Measurements from ENCODE around the gene PDE4D. TPM values are rescaled to one million over a fixed set of nuclear protein-coding genes. Genes with fewer than 3 reads are reported as not detected.
"Not testable (repeated sequence)": the region's sequence is repeated elsewhere in the genome, so short reads cannot be mapped to it uniquely, and the experiment has no call there.

Gene PDE4D
- polyA plus RNA-seq, 3 donors: 20.8 to 22.7 (median 21.8) TPM

GRCh38 chr5:59317023-59317773, 576.3 kb downstream of the PDE4D start:
- DNase-seq (ENCODE audit: low read depth in 3 of 3, low spot score in 2 of 3): no peak

GRCh38 chr5:59312223-59312622, 581.3 kb downstream of the PDE4D start:
- no peak for DNase-seq (ENCODE audit: low read depth in 3 of 3, low spot score in 2 of 3)

- not testable (repeated sequence) for DNase-seq (ENCODE audit: low read depth in 3 of 3, low spot score in 2 of 3)
These were observed 584.8 kb downstream of the PDE4D start for GRCh38 chr5:59308685-59309084.

GRCh38 chr5:59303289-59303716, 590.2 kb downstream of the PDE4D start:
- not testable (repeated sequence) for DNase-seq (ENCODE audit: low read depth in 3 of 3, low spot score in 2 of 3)

DNA sequence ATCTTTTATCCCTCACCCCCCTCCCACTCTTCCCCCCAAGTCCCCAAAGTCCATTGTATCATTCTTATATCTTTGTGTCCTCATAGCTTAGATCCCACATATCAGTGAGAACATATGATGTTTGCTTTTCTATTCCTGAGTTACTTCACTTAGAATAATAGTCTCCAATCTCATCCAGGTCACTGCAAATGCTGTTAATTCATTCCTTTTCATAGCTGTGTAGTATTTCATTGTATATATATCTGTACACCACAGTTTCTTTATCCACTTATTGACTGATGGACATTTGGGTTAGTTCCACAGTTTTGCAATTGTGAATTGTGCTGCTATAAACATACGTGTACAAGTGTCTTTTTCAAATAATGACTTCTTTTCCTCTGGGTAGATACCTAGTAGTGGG, 591.0 kb downstream of the PDE4D start:
- not testable (repeated sequence) for DNase-seq (ENCODE audit: low read depth in 3 of 3, low spot score in 2 of 3)

- no peak for DNase-seq (ENCODE audit: low read depth in 3 of 3, low spot score in 2 of 3)
These were observed 591.8 kb downstream of the PDE4D start for GRCh38 chr5:59301727-59302126.

GRCh38 chr5:59300930-59301329, 592.6 kb downstream of the PDE4D start:
- no peak for DNase-seq (ENCODE audit: low read depth in 3 of 3, low spot score in 2 of 3)

DNA sequence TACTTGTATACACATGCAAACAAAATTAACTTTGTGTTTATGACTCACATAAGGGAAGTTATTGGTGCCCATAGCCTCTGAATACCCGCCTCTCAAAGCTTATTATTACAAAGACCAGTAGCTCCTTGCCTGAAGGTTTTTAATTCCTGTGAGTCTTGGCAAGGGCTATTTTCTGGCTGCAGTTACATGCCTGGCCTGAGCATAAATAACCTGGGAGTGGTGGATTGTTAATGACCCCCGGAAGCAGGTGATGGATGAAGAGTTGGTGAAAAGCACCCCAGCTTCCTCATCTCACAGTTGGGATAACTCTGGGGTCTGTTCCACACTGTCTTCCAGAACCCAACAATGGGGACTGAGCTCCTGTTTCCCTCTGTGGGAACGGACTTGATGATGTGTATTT, 594.5 kb downstream of the PDE4D start:
- no peak for DNase-seq (ENCODE audit: low read depth in 3 of 3, low spot score in 2 of 3)

DNA sequence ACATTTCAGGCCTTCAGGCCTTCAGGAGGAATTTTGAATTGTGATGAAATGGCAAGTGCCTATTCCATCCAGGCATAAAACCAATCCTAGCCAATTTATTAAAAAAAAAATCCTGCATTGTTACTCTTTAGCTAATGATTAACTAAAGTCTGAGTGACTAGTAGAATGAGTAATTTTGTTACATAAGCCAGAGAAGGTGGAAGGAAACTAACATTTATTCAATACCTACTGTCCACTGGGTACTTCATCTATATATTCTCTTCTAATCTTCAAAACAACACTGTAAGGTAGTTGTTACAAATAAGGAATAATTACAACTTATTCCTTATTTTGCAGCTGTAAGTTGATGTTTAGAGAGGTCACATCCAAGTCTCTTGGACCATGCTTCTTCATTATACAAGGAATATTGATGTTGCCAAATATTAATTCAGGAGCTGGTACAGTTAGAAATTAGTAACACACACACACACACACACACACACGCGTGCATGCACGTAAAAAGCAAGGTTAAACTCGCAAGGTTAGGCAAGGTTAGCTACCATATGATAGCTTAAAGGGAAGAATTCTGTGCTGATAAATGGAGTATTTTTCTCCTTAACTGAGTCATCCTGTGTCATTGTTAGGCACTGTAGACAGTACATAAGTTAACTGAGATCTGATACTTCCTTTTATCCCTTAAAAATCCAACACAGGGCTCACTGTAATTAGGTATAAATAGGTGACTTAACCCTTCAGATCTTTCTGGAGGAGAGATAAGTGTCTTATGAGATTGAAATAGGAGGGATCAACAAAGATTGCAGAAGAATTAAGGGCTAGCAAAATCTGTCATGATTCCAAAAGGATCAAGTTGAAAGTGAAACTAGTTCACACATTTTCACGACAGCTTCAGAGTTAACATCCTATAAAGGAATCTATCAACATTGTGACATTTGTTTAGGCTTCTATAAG, 596.9 kb downstream of the PDE4D start:
- no peak for DNase-seq (ENCODE audit: low read depth in 3 of 3, low spot score in 2 of 3)

DNA sequence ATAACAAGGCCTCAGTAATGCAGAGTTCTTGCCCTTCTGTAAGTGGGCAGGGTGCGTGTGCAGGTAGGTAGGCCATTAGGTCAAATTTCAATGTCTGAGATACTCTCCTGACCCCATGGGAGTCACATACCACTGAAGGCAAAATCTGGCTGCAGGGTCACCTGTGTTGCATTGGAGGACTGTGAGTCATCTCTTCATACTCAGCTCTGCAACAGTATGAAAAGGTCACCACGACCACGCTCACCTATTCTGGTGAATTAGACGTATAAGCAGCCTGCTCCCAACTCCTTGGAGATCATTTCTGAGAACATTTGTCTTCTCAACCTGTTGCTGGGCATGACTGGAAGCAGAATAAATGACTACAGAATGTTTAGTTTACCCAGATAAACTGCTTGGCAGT, 599.8 kb downstream of the PDE4D start:
- DNase-seq (ENCODE audit: low read depth in 3 of 3, low spot score in 2 of 3): no peak

GRCh38 chr5:59291941-59292340, 601.6 kb downstream of the PDE4D start:
- DNase-seq (ENCODE audit: low read depth in 3 of 3, low spot score in 2 of 3): no peak

DNA sequence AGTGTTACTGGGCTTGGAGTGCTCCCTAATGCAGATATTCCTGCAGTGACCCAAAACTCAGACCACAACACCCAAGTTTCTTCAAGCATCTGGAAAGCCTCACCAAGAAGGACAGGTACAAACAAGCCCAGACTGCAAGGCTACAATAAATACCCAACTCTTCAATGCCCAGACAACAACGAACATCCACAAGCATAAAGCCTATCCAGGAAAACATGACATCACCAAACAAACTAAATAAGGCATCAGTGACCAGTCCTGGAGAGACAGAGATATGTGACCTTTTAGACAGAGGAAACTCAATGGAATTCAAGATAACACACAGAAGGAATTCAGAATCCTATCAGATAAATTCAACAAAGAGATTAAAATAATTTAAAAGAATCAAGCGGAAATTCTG, 605.6 kb downstream of the PDE4D start:
- no peak for DNase-seq (ENCODE audit: low read depth in 3 of 3, low spot score in 2 of 3)

GRCh38 chr5:59287361-59287760, 606.2 kb downstream of the PDE4D start:
- no peak for DNase-seq (ENCODE audit: low read depth in 3 of 3, low spot score in 2 of 3)

DNA sequence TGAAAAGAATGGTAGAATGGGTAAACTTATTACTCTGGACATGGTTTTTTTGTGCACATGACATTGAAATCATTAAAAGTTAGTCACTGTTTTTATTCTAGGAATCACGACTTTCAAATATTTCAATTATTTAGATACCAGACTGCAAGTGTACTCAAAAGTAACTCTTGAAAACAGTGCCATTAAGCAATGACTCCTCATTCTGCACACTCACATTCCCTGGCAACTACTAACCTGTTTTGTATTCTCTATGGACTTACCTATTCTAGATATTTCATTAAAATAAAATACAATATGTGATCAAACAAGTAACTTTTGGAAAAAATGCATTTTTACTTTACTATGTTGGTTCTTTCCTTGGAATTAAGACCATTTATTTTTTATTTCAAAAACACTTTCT, 607.0 kb downstream of the PDE4D start:
- no peak for DNase-seq (ENCODE audit: low read depth in 3 of 3, low spot score in 2 of 3)

DNA sequence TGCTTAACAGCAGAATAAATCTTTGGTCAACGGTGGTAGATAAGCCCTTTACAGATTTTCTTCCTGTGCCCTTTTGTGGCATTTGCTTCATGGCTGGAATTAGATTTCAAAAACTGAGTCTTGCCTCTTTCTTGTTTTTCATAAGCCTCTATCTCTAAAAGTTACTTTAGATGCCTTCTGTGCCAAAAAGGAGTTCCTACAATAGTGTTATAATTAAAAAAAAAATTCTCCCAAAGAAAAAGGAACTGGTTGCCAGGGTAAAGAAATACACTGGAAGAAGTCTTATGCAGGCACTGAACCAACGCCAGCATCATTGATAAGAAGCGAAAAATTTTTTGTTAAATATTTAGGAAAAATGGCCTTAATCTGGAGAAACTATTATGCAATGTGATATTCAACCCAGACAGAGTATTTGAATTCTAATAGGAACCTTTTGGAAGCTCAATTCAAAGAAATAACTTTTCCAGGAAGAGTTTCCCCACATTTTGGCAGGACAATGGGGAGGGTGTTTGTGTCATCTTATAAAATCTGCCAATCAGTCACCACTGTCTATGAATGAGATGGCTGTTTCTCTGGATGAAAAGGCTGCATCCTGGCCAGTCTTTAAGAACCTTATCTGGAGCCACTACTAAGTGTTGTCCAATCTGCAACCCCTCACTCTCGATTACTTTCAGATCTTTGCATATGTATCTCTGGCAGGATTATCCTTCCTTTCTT, 608.1 kb downstream of the PDE4D start:
- no peak for DNase-seq (ENCODE audit: low read depth in 3 of 3, low spot score in 2 of 3)

DNA sequence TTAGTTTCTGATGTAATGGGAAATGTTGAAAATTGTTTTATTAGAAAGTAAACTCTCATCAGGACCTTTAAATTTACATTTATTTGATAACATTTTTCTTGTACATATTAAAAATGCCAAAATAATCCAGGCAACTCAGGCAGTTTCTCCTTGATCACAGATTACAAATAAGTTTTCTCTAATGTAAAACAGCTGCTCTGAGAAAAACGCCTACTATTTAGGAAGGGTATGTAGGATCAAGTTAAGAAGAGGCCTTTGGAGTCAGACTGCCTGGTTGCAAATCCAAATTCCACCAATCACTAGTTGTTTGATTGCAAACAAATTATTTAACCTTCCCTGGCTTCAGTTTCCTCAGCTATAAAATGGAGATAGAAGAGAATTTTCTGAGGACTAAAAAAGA, 610.8 kb downstream of the PDE4D start:
- no peak for DNase-seq (ENCODE audit: low read depth in 3 of 3, low spot score in 2 of 3)

DNA sequence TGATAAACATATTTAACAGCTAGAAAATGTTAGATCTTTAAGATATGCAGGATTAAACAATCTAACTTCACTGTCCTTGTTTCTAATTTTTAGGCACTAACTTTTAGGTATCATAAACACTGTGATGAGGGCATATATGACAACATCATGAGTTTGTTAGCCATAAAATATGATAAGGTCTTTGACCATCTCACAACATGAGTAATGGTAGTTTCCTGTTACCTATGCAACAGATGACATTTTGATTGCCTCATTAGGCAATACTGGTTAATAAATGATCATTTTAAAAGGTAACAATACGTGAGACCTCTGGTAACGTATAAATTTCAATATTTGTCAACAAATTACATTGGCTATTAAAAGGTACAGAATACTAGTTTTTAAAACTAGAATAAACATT, 613.5 kb downstream of the PDE4D start:
- DNase-seq (ENCODE audit: low read depth in 3 of 3, low spot score in 2 of 3): no peak

GRCh38 chr5:59276917-59277372, 616.6 kb downstream of the PDE4D start:
- DNase-seq (ENCODE audit: low read depth in 3 of 3, low spot score in 2 of 3): no peak

DNA sequence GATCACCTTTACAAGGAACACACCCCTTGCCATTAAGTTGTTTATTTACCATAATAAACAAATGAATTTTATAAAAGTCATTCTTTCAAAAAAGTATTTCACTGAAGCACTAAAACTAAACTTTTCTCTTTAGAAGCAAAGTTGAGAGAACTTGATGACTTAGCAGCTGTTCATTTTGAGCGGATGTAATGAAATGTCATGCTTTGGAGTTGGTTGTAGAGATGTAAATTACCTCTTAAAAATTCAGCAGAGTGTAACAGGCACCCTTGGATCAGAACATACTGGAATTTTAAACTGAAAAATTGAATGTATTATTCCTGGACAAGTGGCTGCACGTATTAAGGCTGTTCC, 617.2 kb downstream of the PDE4D start:
- no peak for DNase-seq (ENCODE audit: low read depth in 3 of 3, low spot score in 2 of 3)

DNA sequence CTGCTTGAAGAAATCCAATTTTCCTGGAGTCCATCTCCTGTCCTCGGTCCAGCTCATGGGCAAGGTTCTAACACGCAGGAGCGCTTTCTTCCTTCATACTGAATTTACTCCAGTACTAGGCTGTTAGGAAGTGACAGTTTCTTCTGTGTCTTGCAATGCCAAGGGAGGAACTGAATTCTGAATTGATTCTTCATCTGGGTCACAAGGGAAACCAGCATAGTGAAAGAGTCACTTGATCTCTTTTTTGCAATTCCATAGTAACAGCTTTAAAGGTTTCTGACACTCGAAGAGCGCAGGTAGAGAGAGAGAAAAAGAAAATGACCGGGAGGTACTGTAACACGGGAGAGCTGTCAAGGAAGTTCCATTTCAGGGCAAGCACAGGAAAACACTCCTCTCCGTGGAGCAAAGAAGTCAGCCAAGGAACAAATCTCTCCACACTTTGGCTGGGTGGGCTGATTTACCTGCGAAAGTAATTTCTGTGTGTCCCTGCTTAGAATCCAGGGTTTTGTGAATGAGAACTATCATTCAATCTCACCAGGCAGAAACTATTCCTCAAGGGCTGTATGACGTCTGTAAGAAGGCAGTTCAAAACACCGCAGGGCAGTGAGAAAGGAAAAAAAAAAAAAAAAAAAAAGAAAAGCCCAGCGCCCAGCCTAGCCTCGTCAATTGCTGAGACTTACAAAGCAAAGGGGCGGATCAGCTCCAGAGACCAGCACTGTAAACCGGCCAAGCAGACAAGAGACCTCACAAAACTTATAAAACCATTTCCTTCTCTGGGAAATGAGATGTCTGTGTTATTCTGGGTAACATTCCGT, 617.8 kb downstream of the PDE4D start:
- peak in 2 of 3 donors; percentile 50 to 58 for DNase-seq (ENCODE audit: low read depth in 3 of 3, low spot score in 2 of 3)
